T-helper 2 cell treated with Interferon-gamma antibody and Interleukin-4, amounts not matched to agents 100 ng/mL and 5 ng/mL, for 36 hours (primary cell): ENCODE data around the gene TSC2. TPM values are rescaled to one million over a fixed set of nuclear protein-coding genes. Genes with fewer than 3 reads are reported as not detected.

Experiments
- intact Hi-C: fragments of 100-400 bp; cut with micrococcal nuclease; formaldehyde crosslinking; loops from one replicate; pipeline ENCODE4 v1.15.1; 2023
- total RNA-seq: library from RNA; stranded (reverse); gene quantifications from 2 replicates; pipeline ENCODE4 v1.2.3, GENCODE V29; 2022

The TSC2 gene
- total RNA-seq = 96.9 and 110 TPM in 2 replicates

- intact Hi-C loops = loop anchor here (1.0 kb wide), 2 partner anchors 24 to 108 kb away; partner anchors contain the start of gene TRAF7
Observed at GRCh38 chr16:2047330-2048115, at the start of gene TSC2, which contains the start of gene NTHL1. TSC2 (plus strand) TSS chr16:2047985; CDS start chr16:2048616, 631 bp downstream. NTHL1 (minus strand) TSS chr16:2047834; CDS start chr16:2047823, 11 bp downstream.

- intact Hi-C loops = no loop called here
Observed at GRCh38 chr16:1998360-1998835, 49.4 kb upstream of the TSC2 start.

GRCh38 chr16:1998852-1999801 lies 48.7 kb upstream of the TSC2 start:
- intact Hi-C loops = no loop called here

- intact Hi-C loops = no loop called here
Observed at GRCh38 chr16:1999866-2000514, 47.8 kb upstream of the TSC2 start.

- intact Hi-C loops = no loop called here
Observed at GRCh38 chr16:2001035-2001434, 46.8 kb upstream of the TSC2 start.

- intact Hi-C loops = no loop called here
Observed at GRCh38 chr16:2001456-2002355, 46.1 kb upstream of the TSC2 start.

- intact Hi-C loops = no loop called here
Observed at GRCh38 chr16:2002406-2003230, 45.2 kb upstream of the TSC2 start.

- intact Hi-C loops = no loop called here
Observed at GRCh38 chr16:2003231-2003826, 44.5 kb upstream of the TSC2 start.

- intact Hi-C loops = no loop called here
Observed at GRCh38 chr16:2003827-2004641, 43.8 kb upstream of the TSC2 start.

GRCh38 chr16:2004795-2005517 lies 42.8 kb upstream of the TSC2 start:
- intact Hi-C loops = loop anchor here (5.0 kb wide), 1 partner anchor 33 kb away; the partner anchor contains the start of gene TBL3

GRCh38 chr16:2005646-2006045 lies 42.1 kb upstream of the TSC2 start:
- intact Hi-C loops = loop anchor here (5.0 kb wide), 1 partner anchor 33 kb away; the partner anchor contains the start of gene TBL3

- intact Hi-C loops = loop anchor here (5.0 kb wide), 1 partner anchor 34 kb away; the partner anchor contains the start of gene TBL3
Observed at GRCh38 chr16:2006317-2006716, 41.5 kb upstream of the TSC2 start.

- intact Hi-C loops = loop anchor here (5.0 kb wide), 1 partner anchor 35 kb away; the partner anchor contains the start of gene TBL3
Observed at GRCh38 chr16:2007081-2007836, 40.5 kb upstream of the TSC2 start.

- intact Hi-C loops = loop anchor here (5.0 kb wide), 1 partner anchor 36 kb away; the partner anchor contains the start of gene TBL3
Observed at GRCh38 chr16:2008009-2008526, 39.7 kb upstream of the TSC2 start.

GRCh38 chr16:2008631-2009163 lies 39.1 kb upstream of the TSC2 start:
- intact Hi-C loops = loop anchor here (5.0 kb wide), 1 partner anchor 36 kb away; the partner anchor contains the start of gene TBL3
